Stomach (tissue), 19 donors: ENCODE measurements around the gene UCN2. TPM values are rescaled to one million over a fixed set of nuclear protein-coding genes. Genes with fewer than 3 reads are reported as not detected.
A peak's percentile ranks its signal among the peaks of the same experiment; 100 is the strongest.

Experiments
- DNase-seq, 2 donors: peaks; one replicate each; pipeline versions ENCODE4 v3.0.0 to v3.0.0-alpha.2; 2013 to 2019
- H3K27ac ChIP-seq, 5 donors: fragments of 200-600 bp in 4 of 5; sonication (generic) in 4 of 5; one replicate each; pipeline ENCODE4 v1.5.1; 2013 to 2019; ENCODE audit warnings: mild to moderate bottlenecking in 1 of 5, moderate library complexity in 1 of 5
- H3K27me3 ChIP-seq, 3 donors: fragments of 200-600 bp; sonication (generic); one replicate each; pipeline ENCODE4 v1.5.1; 2017 to 2019; ENCODE audit warnings: mixed run types in 1 of 3
- H3K36me3 ChIP-seq, 4 donors: fragments of 200-600 bp; sonication (generic); 1 replicate in 3 of 4; 2 replicates in 1 of 4; pipeline ENCODE4 v1.5.1; 2016 to 2019
- H3K4me1 ChIP-seq, 4 donors: fragments of 200-600 bp; sonication (generic); one replicate each; pipeline ENCODE4 v1.5.1; 2016 to 2019
- H3K4me3 ChIP-seq, 4 donors: fragments of 200-600 bp; sonication (generic) in 3 of 4; one replicate each; pipeline ENCODE4 v1.5.1; 2016 to 2019; ENCODE audit warnings: mild to moderate bottlenecking in 1 of 4
- H3K9me3 ChIP-seq, 4 donors: fragments of 200-600 bp; sonication (generic); one replicate each; pipeline ENCODE4 v1.5.1; 2016 to 2019
- EP300 ChIP-seq: sonication (generic); formaldehyde crosslinking; IDR thresholded peaks from one replicate; pipeline ENCODE4 v1.6.1; 2017; ENCODE audit warnings: antibody characterized with exemption
- POLR2A ChIP-seq, 4 donors: fragments of 450-650 bp; IDR thresholded peaks; one replicate each; pipeline ENCODE4 v1.6.1; 2016; ENCODE audit warnings: antibody characterized with exemption in 4 of 4, control low read depth in 2 of 4, mild to moderate bottlenecking in 1 of 4, moderate library complexity in 1 of 4
- POLR2AphosphoS5 ChIP-seq, 3 donors: sonication (generic); formaldehyde crosslinking; IDR thresholded peaks; one replicate each; pipeline ENCODE4 v1.6.1; 2016; ENCODE audit warnings: antibody characterized with exemption in 3 of 3
- WGBS, 5 donors: extraction: QIAGEN DNeasy Blood & Tissue Kit in 3 of 5; methylation state at CpG; one replicate each; pipeline versions ENCODE4 v1.1.5 to v1.1.7; 2013 to 2018; 5-methylcytosine and 5-hydroxymethylcytosine counted together
- intact Hi-C: fragments of 100-400 bp; cut with DNase I; formaldehyde crosslinking; loops from one replicate; pipeline ENCODE4 v1.15.1; 2023; ENCODE audit warnings: low total_unique reads
- long read RNA-seq, 10 donors: transcript quantifications; one replicate each; lab custom pipeline, GENCODE V29; 2026
- polyA plus RNA-seq, 3 donors: library from polyadenylated mRNA; stranded (reverse); fragments of 200-250 nt; gene quantifications; one replicate each; pipeline ENCODE4 v1.2.3, GENCODE V29; 2013
- total RNA-seq, 5 donors: library from RNA; depleted of rRNA; stranded (reverse); fragments of >200 nt; gene quantifications; one replicate each; pipeline versions ENCODE4 v1.1.0 to v1.2.3, GENCODE V29; 2014 to 2016
- TF ChIP-seq, protein P1 (sequence below), 7 experiments: fragments of 450-650 bp in 4 of 7; fragments of 200-600 bp in 3 of 7; sonication (generic) in 3 of 7; IDR thresholded peaks; one replicate each; pipeline ENCODE4 v1.5.1; 2016 to 2019; ENCODE audit warnings: antibody characterized with exemption in 7 of 7, control low read depth in 2 of 7, mild to moderate bottlenecking in 1 of 7
- donor health status: healthy with polysubstance abuse.
- donor health status: Bipolar disorder and iron deficiency.
- donor health status: healthy.

Gene UCN2, protein sequence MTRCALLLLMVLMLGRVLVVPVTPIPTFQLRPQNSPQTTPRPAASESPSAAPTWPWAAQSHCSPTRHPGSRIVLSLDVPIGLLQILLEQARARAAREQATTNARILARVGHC
- under 1 TPM in 2 of 5 donors, not detected in 3; 0.37 to 0.58 TPM for total RNA-seq
- 1 to 10 TPM in 1 of 3 donors, under 1 TPM in 1, not detected in 1; 0.31 to 3.3 TPM for polyA plus RNA-seq
- long read RNA-seq, donor 1: 0 reads
- long read RNA-seq, donor 2: 0 reads
- long read RNA-seq, donor 3: 0 reads
- long read RNA-seq, donor 4: 0 reads
- long read RNA-seq, donor 5: 0 reads
- long read RNA-seq, donor 6: 0 reads
- long read RNA-seq, donor 7: 0 reads
- long read RNA-seq, donor 8: 0 reads
- long read RNA-seq, donor 9: 0 reads
- long read RNA-seq, donor 10: 0 reads

DNA sequence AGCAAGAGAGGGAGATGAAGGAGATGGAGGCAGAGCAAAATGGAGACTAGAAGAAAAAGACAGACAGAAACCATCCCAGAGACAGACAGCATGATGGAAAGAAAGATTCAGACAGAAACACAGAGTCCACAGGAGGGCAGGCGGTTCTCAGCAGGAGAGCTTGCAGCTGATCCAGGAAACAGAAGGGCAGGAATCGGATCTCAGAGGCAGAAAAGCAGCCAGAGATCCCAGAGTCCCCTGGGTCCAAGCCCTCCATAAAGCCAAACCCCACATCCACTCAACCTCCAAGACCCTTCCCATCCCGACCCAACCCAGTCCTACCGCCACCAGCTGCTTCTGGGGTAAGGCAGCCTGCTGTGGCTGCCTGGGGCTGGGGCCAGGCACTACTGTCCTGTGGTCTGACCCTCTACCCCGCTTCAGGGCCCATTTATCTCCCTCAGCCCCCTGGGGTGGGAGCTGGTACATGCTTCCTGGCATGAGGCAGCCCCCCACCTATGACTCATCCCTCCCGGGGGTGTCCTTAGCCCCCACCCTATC lies at the start of gene UCN2:
TSS of gene UCN2 (minus strand) at position 400 of the 537 bp plus-strand sequence. CDS start 657 bp downstream, outside the sequence.
- Histone ChIP-seq H3K4me1 (peaks cover 16 to 43% (median 27%) of the 10 kb centered on the region in 4 donors), H3K27ac (peak within 1 kb of the TSS in 3 of 5 donors; percentile 6 to 22 (median 11)), H3K4me3 (no peak within 1 kb of the TSS), H3K9me3 (no peaks in the 10 kb centered on the region), H3K27me3 (no peaks in the 10 kb centered on the region), H3K36me3 (no peaks in the 10 kb centered on the region)
- 62 to 75% (median 68%) methylated on average over 6 of the region's 6 CpGs for WGBS, 5 donors
- DNase-seq: no peak
- intact Hi-C loops: no loop called here
- no peak for TF ChIP-seq POLR2AphosphoS5 (IDR thresholded peaks at IDR 0.05)
- no peak for TF ChIP-seq EP300
- no peak for TF ChIP-seq POLR2A (IDR thresholded peaks at IDR 0.05)
- TF ChIP-seq, protein P1, sequence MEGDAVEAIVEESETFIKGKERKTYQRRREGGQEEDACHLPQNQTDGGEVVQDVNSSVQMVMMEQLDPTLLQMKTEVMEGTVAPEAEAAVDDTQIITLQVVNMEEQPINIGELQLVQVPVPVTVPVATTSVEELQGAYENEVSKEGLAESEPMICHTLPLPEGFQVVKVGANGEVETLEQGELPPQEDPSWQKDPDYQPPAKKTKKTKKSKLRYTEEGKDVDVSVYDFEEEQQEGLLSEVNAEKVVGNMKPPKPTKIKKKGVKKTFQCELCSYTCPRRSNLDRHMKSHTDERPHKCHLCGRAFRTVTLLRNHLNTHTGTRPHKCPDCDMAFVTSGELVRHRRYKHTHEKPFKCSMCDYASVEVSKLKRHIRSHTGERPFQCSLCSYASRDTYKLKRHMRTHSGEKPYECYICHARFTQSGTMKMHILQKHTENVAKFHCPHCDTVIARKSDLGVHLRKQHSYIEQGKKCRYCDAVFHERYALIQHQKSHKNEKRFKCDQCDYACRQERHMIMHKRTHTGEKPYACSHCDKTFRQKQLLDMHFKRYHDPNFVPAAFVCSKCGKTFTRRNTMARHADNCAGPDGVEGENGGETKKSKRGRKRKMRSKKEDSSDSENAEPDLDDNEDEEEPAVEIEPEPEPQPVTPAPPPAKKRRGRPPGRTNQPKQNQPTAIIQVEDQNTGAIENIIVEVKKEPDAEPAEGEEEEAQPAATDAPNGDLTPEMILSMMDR (IDR thresholded peaks at IDR 0.05): no peak

DNA sequence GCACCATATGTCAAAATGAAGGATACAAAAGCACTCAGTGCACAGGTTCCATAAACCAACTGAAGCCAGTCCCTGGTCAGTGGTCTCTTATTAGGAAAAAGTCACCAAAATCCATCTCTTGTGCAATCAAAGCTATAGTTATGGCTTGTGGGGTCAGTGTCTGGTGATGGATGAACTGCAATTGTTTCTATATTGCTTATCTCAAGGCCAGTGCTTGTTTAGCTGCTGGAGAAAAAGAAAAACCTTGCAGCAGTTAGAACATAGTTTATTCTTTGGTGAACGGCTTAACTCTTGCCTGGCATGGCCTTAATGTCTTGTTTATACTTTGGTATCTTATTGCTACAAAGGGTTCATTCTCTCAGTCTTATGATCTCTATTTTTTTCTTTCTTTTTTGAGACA lies 48.7 kb upstream of the UCN2 start:
- Histone ChIP-seq H3K27ac (no peak overlapping the region), H3K36me3 (peaks cover 0 to 6% (median 4%) of the 10 kb centered on the region in 4 donors), H3K27me3 (no peaks in the 10 kb centered on the region), H3K4me1 (peaks cover 18 to 24% (median 23%) of the 10 kb centered on the region in 4 donors), H3K9me3 (peaks cover 4 to 15% (median 6%) of the 10 kb centered on the region in 4 donors), H3K4me3 (no peak overlapping the region)
- intact Hi-C loops: no loop called here
- WGBS, 5 donors: 14 to 36% (median 21%) methylated on average over 1 of the region's 1 CpG
- no peak for DNase-seq
- TF ChIP-seq EP300: no peak
- TF ChIP-seq POLR2A (IDR thresholded peaks at IDR 0.05): no peak
- TF ChIP-seq, protein P1 (IDR thresholded peaks at IDR 0.05): no peak
- TF ChIP-seq POLR2AphosphoS5 (IDR thresholded peaks at IDR 0.05): no peak

DNA sequence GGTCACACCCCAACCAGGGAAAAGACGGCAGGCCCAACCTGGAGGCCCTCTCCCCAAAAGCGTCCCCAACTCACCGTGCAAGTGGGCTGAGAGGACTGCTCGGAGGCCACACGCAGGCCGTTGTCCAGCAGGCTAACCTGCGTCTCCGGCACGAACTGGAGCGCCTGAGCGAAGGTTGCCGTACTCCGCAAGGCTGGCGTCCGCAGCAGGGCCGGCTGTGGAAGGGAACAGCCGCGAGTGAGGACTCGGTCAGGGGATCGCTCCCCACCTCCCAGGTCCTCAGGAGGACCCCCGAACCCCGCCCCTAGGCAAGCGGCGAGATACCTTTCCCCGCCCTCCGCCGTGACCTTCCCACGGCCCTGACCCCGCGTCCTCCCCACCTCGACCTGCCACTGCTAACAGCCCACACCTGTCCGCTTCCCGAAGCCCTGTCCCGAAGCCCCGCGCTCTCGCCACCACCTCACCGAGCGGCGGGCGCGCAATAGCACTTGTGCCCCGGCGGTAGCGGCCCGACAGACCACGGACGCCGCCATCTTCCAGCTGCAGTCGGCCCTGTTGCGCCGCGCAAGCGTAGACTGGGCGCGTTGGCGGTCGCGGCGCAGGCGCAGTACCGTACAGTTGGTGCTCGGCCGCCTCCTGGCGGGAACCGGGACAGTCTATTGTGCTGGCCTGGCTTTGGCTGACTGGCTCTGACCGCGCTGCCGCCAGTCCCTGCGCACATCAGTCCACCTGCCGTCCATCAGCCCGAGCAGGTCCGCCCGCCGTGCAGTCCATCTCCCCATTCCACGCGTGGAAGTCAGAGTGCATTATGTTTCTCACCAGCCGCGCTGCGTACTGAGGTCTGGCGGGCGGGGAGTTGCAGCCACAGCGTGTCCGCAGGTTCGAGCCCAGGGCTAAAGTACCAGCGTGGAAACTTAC lies 45.8 kb upstream of the UCN2 start, which contains the start of gene UQCRC1:
TSS of gene UQCRC1 (minus strand) at position 559 of the 918 bp plus-strand sequence. CDS start at position 533, 26 bp downstream.
- Histone ChIP-seq H3K4me3 (peak within 1 kb of the TSS; percentile 83 to 96 (median 88)), H3K36me3 (peaks cover 22 to 34% (median 31%) of the 10 kb centered on the region in 4 donors), H3K9me3 (no peaks in the 10 kb centered on the region), H3K27ac (peak within 1 kb of the TSS; percentile 83 to 94 (median 90)), H3K27me3 (no peaks in the 10 kb centered on the region), H3K4me1 (peaks cover 18 to 39% (median 27%) of the 10 kb centered on the region in 4 donors)
- TF ChIP-seq, protein P1 (IDR thresholded peaks at IDR 0.05): peak in 5 of 7 experiments; percentile 52 to 88 (median 75)
- TF ChIP-seq POLR2AphosphoS5 (IDR thresholded peaks at IDR 0.05) (peak; percentile 91 to 96 (median 93)), POLR2A (IDR thresholded peaks at IDR 0.05) (peak in 1 of 4 donors; percentile 43), EP300 (no peak)
- intact Hi-C loops: no loop called here
- WGBS, 5 donors: 1 to 3% (median 2%) methylated on average over 41 to 86 of the region's 86 CpGs
- peak; percentile 94 to 98 for DNase-seq

DNA sequence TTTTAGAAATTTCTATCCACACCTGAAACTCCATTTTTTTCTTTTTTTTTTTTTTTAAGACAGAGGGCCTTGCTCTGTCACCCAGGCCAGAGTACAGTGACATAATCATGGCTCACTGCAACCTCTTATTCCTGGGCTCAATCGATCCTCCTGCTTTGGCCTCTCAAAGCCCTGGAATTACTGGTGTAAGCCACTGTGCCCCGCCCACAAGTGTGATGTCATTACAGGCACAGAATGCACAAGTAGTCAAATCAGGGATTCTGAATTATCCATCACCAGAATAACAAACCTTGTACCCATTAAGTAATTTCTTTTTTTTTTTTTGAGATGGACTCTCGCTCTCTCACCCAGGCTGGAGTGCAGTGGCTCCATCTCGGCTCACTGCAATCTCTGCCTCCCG lies 43.9 kb upstream of the UCN2 start:
- DNase-seq: no peak
- Histone ChIP-seq H3K4me1 (peaks cover 18 to 39% (median 27%) of the 10 kb centered on the region in 4 donors), H3K27ac (no peak overlapping the region), H3K36me3 (peaks cover 40 to 52% (median 50%) of the 10 kb centered on the region in 4 donors), H3K9me3 (no peaks in the 10 kb centered on the region), H3K27me3 (no peaks in the 10 kb centered on the region), H3K4me3 (peak overlapping the region in 1 of 4 donors; percentile 96)
- intact Hi-C loops: no loop called here
- WGBS, 5 donors: 95 to 97% (median 95%) methylated on average over 5 of the region's 5 CpGs
- no peak for TF ChIP-seq POLR2AphosphoS5 (IDR thresholded peaks at IDR 0.05)
- TF ChIP-seq POLR2A (IDR thresholded peaks at IDR 0.05): no peak
- TF ChIP-seq, protein P1 (IDR thresholded peaks at IDR 0.05): no peak
- no peak for TF ChIP-seq EP300
